Adrenal gland (tissue), 12 donors: ENCODE results near the gene ARAP3. TPM values are rescaled to one million over a fixed set of nuclear protein-coding genes. Genes with fewer than 3 reads are reported as not detected.

Source experiments
- DNase-seq, 7 donors: peaks; one replicate each; pipeline ENCODE4 v3.0.0-alpha.2; 2019 to 2020
- H3K27ac ChIP-seq, 5 donors: fragments of 200-600 bp; sonication (generic) in 4 of 5; 1 replicate in 3 of 5; 2 replicates in 2 of 5; pipeline versions ENCODE4 v1.5.1 to v1.8.0; 2016 to 2020; ENCODE audit warnings: mild to moderate bottlenecking in 1 of 5
- H3K27me3 ChIP-seq: fragments of 200-600 bp; 2 replicates; pipeline ENCODE4 v1.8.0; 2021
- H3K36me3 ChIP-seq, 2 donors: fragments of 200-600 bp; replicated peaks in 1 of 2; 1 replicate in 1 of 2; 2 replicates in 1 of 2; pipeline versions ENCODE4 v1.5.1 to v1.8.0; 2018 to 2022
- H3K4me1 ChIP-seq, 2 donors: fragments of 200-600 bp; replicated peaks in 1 of 2; 1 replicate in 1 of 2; 2 replicates in 1 of 2; pipeline versions ENCODE4 v1.5.1 to v1.8.0; 2018 to 2021
- H3K4me3 ChIP-seq, 4 donors: fragments of 200-600 bp; sonication (generic) in 3 of 4; one replicate each; pipeline ENCODE4 v1.5.1; 2016 to 2018
- H3K9me3 ChIP-seq, 3 donors: fragments of 200-600 bp; sonication (generic) in 1 of 3; replicated peaks in 1 of 3; 1 replicate in 2 of 3; 2 replicates in 1 of 3; pipeline versions ENCODE4 v1.5.1 to v1.8.0; 2016 to 2021
- CTCF ChIP-seq, 6 experiments: fragments of 450-650 bp in 4 of 6; fragments of 200-600 bp in 2 of 6; sonication (generic) in 1 of 6; IDR thresholded peaks; 1 replicate in 5 of 6; 2 replicates in 1 of 6; pipeline versions ENCODE4 v1.5.1 to v1.8.0; 2016 to 2021; ENCODE audit warnings: antibody characterized with exemption in 6 of 6, mild to moderate bottlenecking in 2 of 6, moderate library complexity in 1 of 6
- POLR2A ChIP-seq, 2 donors: fragments of 450-650 bp; IDR thresholded peaks; one replicate each; pipeline ENCODE4 v1.6.1; 2017; ENCODE audit warnings: antibody characterized with exemption in 2 of 2, mild to moderate bottlenecking in 2 of 2, moderate library complexity in 1 of 2
- WGBS, 4 donors: extraction: QIAGEN DNeasy Blood & Tissue Kit in 2 of 4; methylation state at CpG; one replicate each; pipeline versions ENCODE4 v1.1.5 to v1.1.7; 2013 to 2017; 5-methylcytosine and 5-hydroxymethylcytosine counted together
- intact Hi-C, 2 donors: fragments of 100-400 bp; cut with DNase I; formaldehyde crosslinking; loops; one replicate each; pipeline versions ENCODE4 v1.14.1 to v1.15.0; 2022 to 2023
- polyA plus RNA-seq, 3 donors: library from polyadenylated mRNA; stranded (reverse); fragments of 200-250 nt in 2 of 3; fragments of 350-450 nt in 1 of 3; fragmentation: Illumina TruSeq in 1 of 3; extraction: RNeasy Lipid Tissue Mini Kit (QIAGEN cat#74804) in 1 of 3; gene quantifications; one replicate each; pipeline ENCODE4 v1.2.3, GENCODE V29; 2013 to 2014
- total RNA-seq, 9 donors: library from RNA; depleted of rRNA in 4 of 9; stranded (reverse); fragments of >200 nt in 4 of 9; fragments of 120-200 nt in 1 of 9; fragmentation: NEBNext Ultra II Directional in 1 of 9; extraction: Animal tissue kit (Norgen Biotek cat#: 25700) in 1 of 9; gene quantifications; one replicate each; pipeline versions ENCODE4 v1.1.0 to v1.2.4, GENCODE V29; 2013 to 2023
- donor health status: healthy with polysubstance abuse.
- donor health status: Bipolar disorder and iron deficiency.
- donor health status: DM: yes; HTN: yes; CAD: no.
- donor health status: DM: no; HTN: no; CAD: no.
- donor health status: DM: no; HTN: no; CAD: no.
- donor health status: DM: yes; HTN: yes; CAD: no.

The ARAP3 gene
- total and polyA plus RNA-seq, 12 donors = 3.0 to 38.6 (median 10.7) TPM

- Histone ChIP-seq H3K4me3 (no peak overlapping the region), H3K27ac (no peak overlapping the region), H3K9me3 (no peaks in the 10 kb centered on the region), H3K36me3 (no peaks in the 10 kb centered on the region), H3K27me3 (no peaks in the 10 kb centered on the region), H3K4me1 (peaks cover 5 to 6% of the 10 kb centered on the region in 2 donors)
- 72 to 80% (median 76%) methylated on average over 3 of the region's 3 CpGs for WGBS, 4 donors
- DNase-seq = no peak
- intact Hi-C loops = no loop called here
- TF ChIP-seq CTCF (IDR thresholded peaks at IDR 0.05) = no peak
These were observed 4.8 kb upstream of the ARAP3 start for GRCh38 chr5:141686648-141687416.

- no peak for DNase-seq
- intact Hi-C loops = no loop called here
- WGBS, 4 donors = 70 to 85% (median 72%) methylated on average over 1 of the region's 1 CpG
- no peaks in the 10 kb centered on the region for H3K36me3 ChIP-seq
- no peaks in the 10 kb centered on the region for H3K27me3 ChIP-seq
- H3K27ac ChIP-seq = no peak overlapping the region
- no peak overlapping the region for H3K4me3 ChIP-seq
- TF ChIP-seq CTCF (IDR thresholded peaks at IDR 0.05) (no peak), POLR2A (IDR thresholded peaks at IDR 0.05) (no peak)
- peaks cover 10 to 15% of the 10 kb centered on the region in 2 donors for H3K4me1 ChIP-seq
- no peaks in the 10 kb centered on the region for H3K9me3 ChIP-seq
These were observed 3.6 kb upstream of the ARAP3 start for GRCh38 chr5:141685591-141685990.

GRCh38 chr5:141683596-141684141, 1.6 kb upstream of the ARAP3 start:
- intact Hi-C loops = loop anchor here in 1 of 2 donors (5.0 kb wide), 1 partner anchor 274 kb away; the partner anchor contains the start of gene PCDH12
- Histone ChIP-seq H3K27ac (peak overlapping the region in 1 of 5 donors; percentile 2), H3K4me3 (no peak overlapping the region), H3K27me3 (no peaks in the 10 kb centered on the region), H3K4me1 (peaks cover 10 to 15% of the 10 kb centered on the region in 2 donors), H3K9me3 (no peaks in the 10 kb centered on the region), H3K36me3 (no peaks in the 10 kb centered on the region)
- TF ChIP-seq POLR2A (IDR thresholded peaks at IDR 0.05) = no peak
- TF ChIP-seq CTCF (IDR thresholded peaks at IDR 0.05) = no peak
- DNase-seq = no peak

GRCh38 chr5:141681295-141681694, 735 bp downstream of the ARAP3 start:
- Histone ChIP-seq H3K27me3 (no peaks in the 10 kb centered on the region), H3K36me3 (no peaks in the 10 kb centered on the region), H3K4me3 (peak overlapping the region in 2 of 4 donors; percentile 16 to 76), H3K27ac (peak overlapping the region in 4 of 5 donors; percentile 75 to 97 (median 82)), H3K9me3 (no peaks in the 10 kb centered on the region), H3K4me1 (peaks cover 10 to 15% of the 10 kb centered on the region in 2 donors)
- DNase-seq = no peak
- TF ChIP-seq CTCF (IDR thresholded peaks at IDR 0.05) (no peak), POLR2A (IDR thresholded peaks at IDR 0.05) (no peak)
- 61 to 78% (median 68%) methylated on average over 2 of the region's 2 CpGs for WGBS, 4 donors
- intact Hi-C loops = loop anchor here in 1 of 2 donors (5.0 kb wide), 1 partner anchor 276 kb away; the partner anchor contains the start of gene PCDH12
